D341Med (cell line): ENCODE results near the gene ATP8A1.

ENCODE experiments used
- DNase-seq: peaks from one replicate; pipeline ENCODE4 v3.0.0; 2012; ENCODE audit warnings: low spot score

ATP8A1 gene

GRCh38 chr4:42626629-42627146, 30.2 kb downstream of the ATP8A1 start:
- DNase-seq, result no peak

- DNase-seq, result no peak
These were observed 31.6 kb downstream of the ATP8A1 start for GRCh38 chr4:42625329-42625728.

DNA sequence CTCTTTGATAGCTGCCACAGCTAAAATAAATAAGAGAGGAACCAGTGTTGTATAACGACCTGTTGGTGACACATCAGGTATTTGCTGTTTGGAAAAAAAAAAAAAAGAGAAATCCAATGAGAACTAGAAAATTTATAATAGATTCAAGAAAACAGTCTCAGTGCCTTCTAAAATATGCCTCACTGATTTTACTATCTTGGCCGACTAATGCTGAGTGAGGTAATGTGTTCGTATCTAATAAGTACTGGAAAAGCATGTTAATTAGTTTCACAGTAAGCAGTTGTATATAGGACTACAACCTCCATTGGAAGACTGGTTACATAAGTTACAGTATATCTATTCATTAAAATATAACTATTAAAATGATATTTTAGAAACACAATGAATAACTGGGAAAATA, 32.4 kb downstream of the ATP8A1 start:
- DNase-seq, result no peak

- DNase-seq, result no peak
These were observed 38.9 kb downstream of the ATP8A1 start for GRCh38 chr4:42618023-42618422.

GRCh38 chr4:42617030-42617429, 39.9 kb downstream of the ATP8A1 start:
- DNase-seq, result no peak

GRCh38 chr4:42616572-42616971, 40.3 kb downstream of the ATP8A1 start:
- no peak for DNase-seq

GRCh38 chr4:42615131-42615763, 41.7 kb downstream of the ATP8A1 start:
- no peak for DNase-seq

GRCh38 chr4:42612898-42613297, 44.0 kb downstream of the ATP8A1 start:
- no peak for DNase-seq

- DNase-seq, result no peak
These were observed 46.0 kb downstream of the ATP8A1 start for GRCh38 chr4:42610941-42611340.

GRCh38 chr4:42609051-42609450, 47.9 kb downstream of the ATP8A1 start:
- DNase-seq, result no peak

DNA sequence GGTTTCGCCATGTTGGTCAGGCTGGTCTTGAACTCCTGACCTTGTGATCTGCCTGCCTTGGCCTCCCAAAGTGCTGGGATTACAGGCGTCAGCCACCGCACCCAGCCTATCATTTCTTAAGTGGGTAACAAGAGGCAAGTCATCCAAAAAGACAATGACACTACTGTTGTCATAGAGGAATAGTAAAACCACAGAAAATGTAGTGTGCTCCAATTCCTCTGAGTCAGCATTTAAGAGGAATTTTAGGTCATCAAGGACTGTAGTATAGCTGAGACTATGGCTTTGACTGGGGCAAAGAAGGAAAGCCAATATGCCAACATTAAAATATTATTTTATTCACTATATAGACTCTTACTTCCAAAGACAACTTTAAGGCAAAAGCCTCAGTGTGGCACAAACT, 48.4 kb downstream of the ATP8A1 start:
- DNase-seq, result no peak

- DNase-seq, result no peak
These were observed 49.7 kb downstream of the ATP8A1 start for GRCh38 chr4:42607011-42607726.

DNA sequence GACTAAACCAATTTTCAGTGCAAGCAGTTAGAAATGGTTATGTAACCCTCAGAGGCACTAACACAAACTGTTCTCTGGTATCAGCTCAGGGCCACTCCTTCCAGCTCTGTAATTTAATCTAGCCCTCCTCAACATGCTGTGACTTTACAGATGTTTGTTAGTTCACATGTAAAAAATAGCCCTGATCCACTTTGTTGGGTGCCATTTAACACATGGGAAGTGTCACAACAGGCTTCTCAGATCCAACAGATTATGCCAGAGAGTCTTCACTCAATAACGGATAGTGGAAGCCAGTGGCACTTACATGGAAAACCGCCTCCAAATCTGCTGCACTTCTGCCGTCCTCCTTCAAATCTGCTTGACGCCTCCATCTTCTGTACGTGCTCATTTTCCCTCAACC, 51.6 kb downstream of the ATP8A1 start:
- DNase-seq, result no peak

DNA sequence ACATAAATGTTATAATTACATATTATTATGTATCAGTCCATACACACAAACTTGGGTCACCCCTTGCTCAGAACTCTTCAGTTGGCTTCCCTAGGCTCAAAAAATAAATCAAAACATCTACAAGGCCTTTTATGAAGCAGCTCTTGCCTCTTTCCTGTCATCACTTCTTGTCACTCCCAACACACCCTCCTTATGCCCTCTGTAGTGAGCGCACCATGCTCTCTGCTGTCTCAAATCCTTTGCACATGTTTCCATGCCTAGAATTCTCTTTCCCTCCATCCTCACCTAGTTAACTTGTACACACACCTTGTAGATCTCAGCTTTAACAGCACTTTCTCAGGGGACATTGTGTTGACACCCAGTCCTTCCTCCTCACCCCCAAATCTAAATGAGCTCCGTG, 53.0 kb downstream of the ATP8A1 start:
- no peak for DNase-seq

DNA sequence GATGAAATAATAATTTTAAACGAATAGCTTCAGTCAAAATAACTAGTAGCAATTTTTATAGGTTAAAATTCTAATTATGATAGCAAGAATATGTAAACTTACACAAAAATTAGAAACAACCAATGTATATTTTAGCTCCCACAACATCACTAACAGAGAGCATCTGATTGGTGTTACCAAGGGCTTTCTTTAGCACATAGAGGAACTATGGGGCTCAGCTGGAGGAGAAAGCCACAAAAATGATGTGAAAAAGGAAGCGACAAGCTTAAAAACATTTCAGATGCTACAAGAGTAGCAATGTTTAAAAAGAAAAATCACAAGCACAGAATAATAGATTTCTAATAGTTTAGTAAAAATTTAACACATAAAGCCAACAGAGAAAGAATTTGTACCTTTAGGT, 56.3 kb downstream of the ATP8A1 start:
- DNase-seq, result no peak

DNA sequence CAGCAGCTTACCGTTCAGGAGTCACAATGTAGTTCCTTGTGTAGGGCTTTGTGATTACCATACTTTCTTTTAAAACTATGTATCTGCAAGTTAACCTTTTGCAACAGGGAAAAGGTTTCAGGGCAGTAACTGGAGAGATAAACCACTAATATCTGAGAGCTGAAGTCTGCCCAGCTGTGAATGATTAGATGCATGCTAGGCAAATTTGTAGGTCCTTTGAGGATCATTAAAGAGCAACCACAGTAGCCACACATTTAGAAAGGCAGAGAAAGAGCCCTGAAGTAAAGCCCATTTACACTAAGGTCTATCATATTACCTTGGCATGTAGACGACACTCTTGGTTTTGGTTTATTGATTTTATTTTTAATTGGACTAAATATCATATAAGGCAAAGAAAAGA, 60.0 kb downstream of the ATP8A1 start:
- DNase-seq, result no peak

GRCh38 chr4:42594888-42595287, 62.0 kb downstream of the ATP8A1 start:
- DNase-seq, result no peak

DNA sequence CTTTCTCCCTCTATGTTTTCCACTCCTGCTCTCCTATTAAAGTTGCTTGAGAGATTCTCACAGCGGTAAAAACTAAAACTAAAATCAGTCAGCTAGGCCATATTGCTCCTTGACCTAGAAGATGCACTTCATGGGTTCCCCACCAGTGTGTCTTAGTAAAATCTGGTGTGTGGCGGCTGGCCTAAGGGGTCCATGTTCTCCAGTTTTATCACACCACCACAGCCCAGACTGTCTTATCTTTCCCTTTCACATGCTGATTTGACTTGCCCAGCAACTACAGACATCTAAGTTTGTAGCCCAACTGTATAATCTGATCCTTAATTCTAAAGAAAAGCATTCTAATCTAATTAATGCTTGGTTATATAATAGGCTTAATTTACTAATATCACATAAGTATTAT, 68.0 kb downstream of the ATP8A1 start:
- peak; percentile 58 for DNase-seq

DNA sequence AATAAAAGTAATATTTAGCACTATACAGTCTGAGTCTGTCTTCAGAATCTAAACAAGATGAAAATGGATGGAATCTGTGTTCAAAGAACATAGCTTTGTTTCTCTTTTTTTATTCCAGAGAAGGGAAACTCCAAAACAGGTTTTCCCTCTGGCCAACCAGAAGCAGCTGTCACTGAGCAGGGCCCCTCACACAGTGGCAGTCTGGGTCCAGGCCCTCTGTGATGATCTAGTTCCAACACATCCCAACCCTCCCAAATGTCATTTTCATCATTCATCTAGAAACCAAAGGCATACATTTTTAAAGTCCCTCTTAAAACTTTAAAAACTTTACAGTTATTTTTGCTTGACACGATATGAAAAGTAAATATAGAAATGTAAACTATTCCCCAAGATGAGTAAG, 70.1 kb downstream of the ATP8A1 start:
- no peak for DNase-seq

DNA sequence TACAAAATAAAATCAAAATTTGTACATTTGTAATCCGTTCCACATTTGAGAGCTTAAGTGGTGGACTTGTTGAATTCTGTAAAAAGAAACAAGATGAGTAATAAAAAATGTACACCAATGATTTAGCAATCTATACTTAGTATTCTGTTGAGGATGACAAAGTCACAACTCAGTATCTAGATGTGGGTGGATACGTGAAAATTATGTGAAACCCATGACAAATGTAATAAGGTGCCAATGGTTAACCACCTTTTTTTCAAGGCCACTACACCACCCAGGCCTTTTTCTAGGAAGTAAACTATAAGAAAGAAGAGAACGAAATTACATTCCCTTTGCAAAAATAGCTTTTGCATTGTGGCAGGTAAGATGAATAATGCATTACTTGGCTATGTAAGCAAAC, 77.0 kb downstream of the ATP8A1 start:
- no peak for DNase-seq

DNA sequence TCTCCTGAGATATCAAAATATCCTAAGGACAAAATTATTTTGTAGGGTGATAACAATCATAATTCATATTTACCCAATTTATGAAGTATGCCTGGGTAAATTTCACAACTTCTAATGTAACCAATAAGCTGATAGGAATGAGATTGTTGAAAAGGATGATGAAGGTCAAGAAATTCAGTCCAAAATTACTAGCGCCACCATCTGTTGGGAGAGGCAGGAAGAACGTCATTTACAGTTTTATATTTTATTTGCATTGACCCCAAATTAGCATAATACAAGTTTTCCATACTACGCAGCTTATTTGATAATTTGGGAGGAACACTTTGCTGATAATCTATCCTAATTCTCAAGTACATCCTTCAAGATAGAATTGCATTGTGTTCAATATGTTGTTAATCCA, 78.7 kb downstream of the ATP8A1 start:
- DNase-seq, result no peak

DNA sequence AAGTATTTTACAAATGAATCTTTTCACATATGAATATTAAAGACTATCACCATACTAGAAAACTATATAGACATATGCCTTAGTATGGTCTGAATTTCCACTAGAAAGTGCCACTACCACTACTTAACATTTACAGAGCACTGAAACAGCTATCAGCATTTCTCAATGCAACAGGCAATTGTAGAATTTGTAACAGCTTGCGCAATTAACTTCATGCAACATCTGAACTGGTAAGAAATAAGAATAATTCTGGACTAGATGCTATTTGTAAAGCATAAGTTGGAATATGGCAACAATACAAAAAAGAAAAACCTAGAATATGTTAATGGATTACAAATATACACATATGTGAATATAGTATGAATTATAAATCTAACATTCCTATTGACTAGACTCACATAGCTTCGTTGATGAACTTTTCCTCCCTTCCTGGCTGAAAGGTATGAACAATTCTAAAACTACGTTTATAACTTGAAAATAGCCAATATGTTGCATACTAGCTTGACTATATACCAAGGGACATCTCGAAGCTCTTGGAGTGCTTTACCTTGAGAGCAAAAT, 82.0 kb downstream of the ATP8A1 start:
- no peak for DNase-seq

- DNase-seq, result no peak
These were observed 83.7 kb downstream of the ATP8A1 start for GRCh38 chr4:42573249-42573648.

DNA sequence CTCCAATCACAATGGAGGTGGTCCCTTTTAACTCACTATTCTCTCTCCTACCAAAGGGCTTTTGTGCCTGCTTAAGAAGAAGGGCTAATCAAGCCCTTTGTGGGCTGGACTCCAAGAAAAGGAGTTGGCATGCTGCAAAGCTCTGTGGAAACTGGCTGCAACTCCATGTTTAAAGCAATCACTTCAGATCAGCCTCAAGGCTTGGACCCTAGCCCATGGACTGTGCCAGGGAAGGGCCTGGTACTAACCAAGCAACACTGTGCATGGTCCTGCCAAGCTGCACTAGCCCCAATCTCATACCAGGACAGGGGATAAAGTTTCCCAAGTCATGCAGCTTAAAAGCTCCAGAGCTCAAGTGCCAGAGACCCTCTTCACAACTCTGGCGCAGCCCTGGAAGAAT, 86.7 kb downstream of the ATP8A1 start:
- DNase-seq, result peak; percentile 25
